Activated CD8-positive, alpha-beta T cell treated with anti-CD3 and anti-CD28 coated beads for 36 hours (primary cell): ENCODE results near the gene ABCC3. TPM values are rescaled to one million over a fixed set of nuclear protein-coding genes. Genes with fewer than 3 reads are reported as not detected.

Source experiments
- ATAC-seq: fragments of 200-7000 bp; cut with Tn5 transposase; one replicate; pipeline ENCODE4 v1.10.0; 2021; ENCODE audit warnings: mild to moderate bottlenecking, moderate library complexity
- CTCF ChIA-PET: fragments of 350-600 bp; sonication (Branson Sonifier 250); formaldehyde crosslinking; loops from one replicate; lab custom pipeline; 2021; ENCODE audit warnings: antibody characterized with exemption; lab: Charles Lee
- POLR2A ChIA-PET: fragments of 350-600 bp; sonication (Branson Sonifier 250); formaldehyde crosslinking; loops from one replicate; lab custom pipeline; 2021; ENCODE audit warnings: antibody characterized with exemption; lab: Charles Lee
- DNase-seq: peaks from one replicate; pipeline ENCODE4 v3.0.0-alpha.2; 2020
- H3K27ac Mint-ChIP-seq: one replicate; pipeline ENCODE4 v1.8.0; 2021; ENCODE audit warnings: mild to moderate bottlenecking, mixed read lengths
- H3K27me3 Mint-ChIP-seq: one replicate; pipeline ENCODE4 v1.8.0; 2021; ENCODE audit warnings: mixed read lengths
- H3K36me3 Mint-ChIP-seq: one replicate; pipeline ENCODE4 v1.8.0; 2021; ENCODE audit warnings: low read depth, mixed read lengths
- H3K4me1 Mint-ChIP-seq: one replicate; pipeline ENCODE4 v1.8.0; 2021; ENCODE audit warnings: low read depth, mixed read lengths
- H3K4me3 Mint-ChIP-seq: one replicate; pipeline ENCODE4 v1.8.0; 2021; ENCODE audit warnings: mild to moderate bottlenecking, moderate library complexity, mixed read lengths
- H3K9me3 Mint-ChIP-seq: one replicate; pipeline ENCODE4 v1.8.0; 2021; ENCODE audit warnings: mixed read lengths
- intact Hi-C: fragments of 100-400 bp; cut with micrococcal nuclease; formaldehyde crosslinking; loops from one replicate; pipeline ENCODE4 v1.10.0; 2022
- total RNA-seq, 2 experiments: library from RNA; stranded (reverse); gene quantifications; one replicate each; pipeline ENCODE4 v1.2.3, GENCODE V29; 2021
- TF ChIP-seq, protein P1 (sequence below): fragments of 200-600 bp; IDR thresholded peaks from one replicate; pipeline ENCODE4 v1.8.0; 2022; ENCODE audit warnings: antibody characterized with exemption, mild to moderate bottlenecking

Gene ABCC3
- total RNA-seq, 2 experiments from 2014 or later = not detected

DNA sequence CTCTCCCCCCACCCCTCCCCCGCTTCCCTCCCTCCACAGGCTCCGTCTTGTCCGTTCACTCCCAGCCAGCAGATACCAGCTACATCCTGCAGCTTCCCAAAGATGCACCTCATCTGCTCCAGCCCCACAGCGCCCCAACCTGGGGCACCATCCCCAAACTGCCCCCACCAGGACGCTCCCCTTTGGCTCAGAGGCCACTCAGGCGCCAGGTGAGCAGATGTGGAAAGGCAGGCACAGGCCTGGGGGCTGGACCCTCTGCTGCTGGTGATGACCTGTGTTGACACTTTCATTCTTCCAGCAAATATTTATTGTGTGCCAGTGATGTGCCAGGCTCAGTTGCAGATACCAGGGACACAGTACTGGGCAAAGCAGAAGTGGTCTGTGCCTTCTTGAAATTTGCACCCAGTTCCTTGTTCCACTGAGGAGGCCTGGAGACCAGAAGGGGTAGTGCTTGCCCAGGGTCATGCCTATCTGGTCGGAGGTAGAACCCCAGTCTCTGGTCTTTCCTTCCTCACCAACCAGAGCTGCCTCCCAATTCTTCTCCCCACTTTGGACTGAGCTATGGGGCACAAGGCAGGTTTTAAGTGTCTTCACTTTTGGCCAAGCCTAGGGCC, 10.3 kb upstream of the ABCC3 start:
- Mint-ChIP-seq H3K27me3 (peaks cover 23% of the 10 kb centered on the region), H3K9me3 (no peaks in the 10 kb centered on the region), H3K27ac (no peak overlapping the region), H3K4me1 (peaks cover 2% of the 10 kb centered on the region), H3K4me3 (no peak overlapping the region), H3K36me3 (no peaks in the 10 kb centered on the region)
- POLR2A ChIA-PET = no interaction called here
- CTCF ChIA-PET = interaction anchor here (0.8 to 7.4 kb wide), 10 partner anchors 7 to 146 kb away, joined by 3 to 67 read pairs (median 11); partner anchors contain the start of genes RSAD1 and SPATA20
- ATAC-seq (no peak), DNase-seq (no peak)
- intact Hi-C loops = loop anchor here (10.0 kb wide), 1 partner anchor 140 kb away; no protein-coding TSS in a partner anchor
- TF ChIP-seq, protein P1, sequence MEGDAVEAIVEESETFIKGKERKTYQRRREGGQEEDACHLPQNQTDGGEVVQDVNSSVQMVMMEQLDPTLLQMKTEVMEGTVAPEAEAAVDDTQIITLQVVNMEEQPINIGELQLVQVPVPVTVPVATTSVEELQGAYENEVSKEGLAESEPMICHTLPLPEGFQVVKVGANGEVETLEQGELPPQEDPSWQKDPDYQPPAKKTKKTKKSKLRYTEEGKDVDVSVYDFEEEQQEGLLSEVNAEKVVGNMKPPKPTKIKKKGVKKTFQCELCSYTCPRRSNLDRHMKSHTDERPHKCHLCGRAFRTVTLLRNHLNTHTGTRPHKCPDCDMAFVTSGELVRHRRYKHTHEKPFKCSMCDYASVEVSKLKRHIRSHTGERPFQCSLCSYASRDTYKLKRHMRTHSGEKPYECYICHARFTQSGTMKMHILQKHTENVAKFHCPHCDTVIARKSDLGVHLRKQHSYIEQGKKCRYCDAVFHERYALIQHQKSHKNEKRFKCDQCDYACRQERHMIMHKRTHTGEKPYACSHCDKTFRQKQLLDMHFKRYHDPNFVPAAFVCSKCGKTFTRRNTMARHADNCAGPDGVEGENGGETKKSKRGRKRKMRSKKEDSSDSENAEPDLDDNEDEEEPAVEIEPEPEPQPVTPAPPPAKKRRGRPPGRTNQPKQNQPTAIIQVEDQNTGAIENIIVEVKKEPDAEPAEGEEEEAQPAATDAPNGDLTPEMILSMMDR = no peak

DNA sequence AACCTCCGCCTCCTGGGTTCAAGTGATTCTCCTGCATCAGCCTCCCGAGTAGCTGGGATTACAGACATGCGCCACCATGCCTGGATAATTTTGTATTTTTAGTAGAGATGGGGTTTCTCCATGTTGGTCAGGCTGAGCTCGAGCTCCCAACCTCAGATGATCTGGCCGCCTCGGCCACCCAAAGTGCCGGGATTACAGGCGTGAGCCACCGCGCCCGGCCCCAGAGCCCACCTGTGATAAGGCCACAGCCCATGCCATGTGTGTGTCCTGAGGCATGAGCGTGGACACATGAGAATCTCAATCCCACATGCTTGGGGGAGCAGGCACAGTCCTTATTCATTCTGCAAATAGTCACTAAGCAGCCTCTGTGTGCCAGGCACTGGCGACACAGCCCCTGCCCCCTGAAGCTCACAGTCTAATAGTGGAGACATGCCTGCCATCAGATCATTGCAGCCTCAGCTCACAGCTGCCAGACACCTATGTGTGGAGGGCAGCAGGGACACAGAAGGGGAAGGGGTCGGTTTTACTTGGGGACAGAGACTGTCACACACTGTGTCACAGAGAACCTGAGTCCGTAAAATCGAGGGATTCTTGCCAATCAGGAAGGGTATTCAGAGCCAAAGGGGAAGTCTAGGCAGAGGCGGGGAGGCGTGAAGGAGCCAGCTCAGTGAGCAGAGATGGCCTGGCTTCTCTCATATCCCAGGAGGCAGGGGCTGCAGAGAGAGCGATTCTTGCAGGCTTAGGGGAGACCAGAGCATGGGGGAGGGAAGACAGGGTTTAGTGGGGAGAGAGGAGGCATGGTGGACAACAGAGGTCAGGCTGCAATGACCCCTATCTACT, 9.4 kb upstream of the ABCC3 start:
- POLR2A ChIA-PET = interaction anchor here (1.1 kb wide), 1 partner anchor 15 kb away, joined by 3 read pairs; no protein-coding TSS in a partner anchor
- no peak overlapping the region for H3K27ac Mint-ChIP-seq

DNA sequence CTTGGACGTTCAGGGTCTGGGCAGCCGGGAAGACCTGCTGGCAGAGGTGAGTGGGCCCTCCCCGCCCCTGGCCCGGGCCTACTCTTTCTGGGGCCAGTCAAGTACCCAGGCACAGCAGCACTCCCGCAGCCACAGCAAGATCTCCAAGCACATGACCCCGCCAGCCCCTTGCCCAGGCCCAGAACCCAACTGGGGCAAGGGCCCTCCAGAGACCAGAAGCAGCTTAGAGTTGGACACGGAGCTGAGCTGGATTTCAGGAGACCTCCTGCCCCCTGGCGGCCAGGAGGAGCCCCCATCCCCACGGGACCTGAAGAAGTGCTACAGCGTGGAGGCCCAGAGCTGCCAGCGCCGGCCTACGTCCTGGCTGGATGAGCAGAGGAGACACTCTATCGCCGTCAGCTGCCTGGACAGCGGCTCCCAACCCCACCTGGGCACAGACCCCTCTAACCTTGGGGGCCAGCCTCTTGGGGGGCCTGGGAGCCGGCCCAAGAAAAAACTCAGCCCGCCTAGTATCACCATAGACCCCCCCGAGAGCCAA, 8.6 kb upstream of the ABCC3 start:
- intact Hi-C loops = loop anchor here (10.0 kb wide), 1 partner anchor 141 kb away; no protein-coding TSS in a partner anchor
- POLR2A ChIA-PET = interaction anchor here (1.1 kb wide), 1 partner anchor 16 kb away, joined by 3 read pairs; no protein-coding TSS in a partner anchor
- peaks cover 30% of the 10 kb centered on the region for H3K27me3 Mint-ChIP-seq
- CTCF ChIA-PET = interaction anchor here (0.6 to 7.4 kb wide), 31 partner anchors 9 to 180 kb away, joined by 3 to 67 read pairs (median 4); partner anchors contain the start of genes CACNA1G and SPATA20
- peak; percentile 81 for DNase-seq
- H3K9me3 Mint-ChIP-seq = no peaks in the 10 kb centered on the region
- TF ChIP-seq, protein P1 = peak; percentile 75
- no peak overlapping the region for H3K27ac Mint-ChIP-seq
- no peaks in the 10 kb centered on the region for H3K36me3 Mint-ChIP-seq
- H3K4me3 Mint-ChIP-seq = no peak overlapping the region
- peaks cover 2% of the 10 kb centered on the region for H3K4me1 Mint-ChIP-seq
- peak; percentile 82 for ATAC-seq

More for the DNA sequence above, 9.4 kb upstream of the ABCC3 start:
- no peak overlapping the region for H3K4me3 Mint-ChIP-seq
- H3K36me3 Mint-ChIP-seq = no peaks in the 10 kb centered on the region
- H3K4me1 Mint-ChIP-seq = peaks cover 2% of the 10 kb centered on the region
- H3K9me3 Mint-ChIP-seq = no peaks in the 10 kb centered on the region
- TF ChIP-seq, protein P1 = no peak
- intact Hi-C loops = loop anchor here (10.0 kb wide), 1 partner anchor 140 kb away; no protein-coding TSS in a partner anchor
- DNase-seq (no peak), ATAC-seq (no peak)
- H3K27me3 Mint-ChIP-seq = peaks cover 27% of the 10 kb centered on the region
- CTCF ChIA-PET = interaction anchor here (0.6 to 7.4 kb wide), 26 partner anchors 8 to 374 kb away, joined by 3 to 67 read pairs (median 4); partner anchors contain the start of genes CACNA1G, RSAD1 and SPATA20

DNA sequence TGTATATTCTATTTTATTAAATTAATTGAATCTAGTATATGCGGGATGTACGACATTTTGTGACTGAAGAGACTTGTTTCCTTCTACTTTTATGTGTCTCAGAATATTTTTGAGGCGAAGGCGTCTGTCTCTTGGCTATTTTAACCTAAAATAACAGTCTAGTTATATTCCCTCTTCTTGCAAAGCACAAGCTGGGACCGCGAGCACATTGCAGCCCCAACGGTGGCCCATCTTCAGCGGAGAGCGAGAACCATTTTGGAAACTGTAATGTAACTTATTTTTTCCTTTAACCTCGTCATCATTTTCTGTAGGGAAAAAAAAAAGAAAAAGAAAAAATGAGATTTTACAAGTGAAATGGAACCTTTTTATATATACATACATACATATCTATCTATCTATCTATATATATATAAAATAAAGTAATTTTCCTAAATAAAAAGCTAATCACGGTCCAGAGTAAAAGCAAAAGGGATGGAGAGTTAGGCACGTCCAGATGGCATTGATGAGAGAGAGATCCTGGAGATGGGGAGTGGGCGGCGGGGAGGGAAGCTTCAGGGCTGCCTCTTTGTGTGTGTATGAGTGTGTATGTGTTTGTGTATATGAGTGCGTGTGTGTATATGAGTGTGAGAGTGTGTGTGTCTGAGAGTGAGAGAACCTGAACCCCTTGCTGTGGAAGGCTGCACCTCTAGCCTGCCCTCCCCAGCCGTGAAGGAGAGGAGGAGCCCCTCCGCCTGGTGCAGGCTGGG, 7.5 kb upstream of the ABCC3 start:
- peaks cover 33% of the 10 kb centered on the region for H3K27me3 Mint-ChIP-seq
- no peak overlapping the region for H3K27ac Mint-ChIP-seq
- no peaks in the 10 kb centered on the region for H3K9me3 Mint-ChIP-seq
- intact Hi-C loops = loop anchor here (10.0 kb wide), 1 partner anchor 142 kb away; no protein-coding TSS in a partner anchor
- H3K36me3 Mint-ChIP-seq = no peaks in the 10 kb centered on the region
- no peak overlapping the region for H3K4me3 Mint-ChIP-seq
- ChIA-PET POLR2A (no interaction called here), CTCF (interaction anchor here (0.8 to 7.4 kb wide), 18 partner anchors 10 to 181 kb away, joined by 3 to 67 read pairs (median 5); partner anchors contain the start of genes RSAD1 and SPATA20)
- TF ChIP-seq, protein P1 = no peak
- no peak for DNase-seq
- no peak for ATAC-seq
- peaks cover 2% of the 10 kb centered on the region for H3K4me1 Mint-ChIP-seq
